Measurements from ENCODE around the gene ELFN2.

ELFN2 gene

DNA sequence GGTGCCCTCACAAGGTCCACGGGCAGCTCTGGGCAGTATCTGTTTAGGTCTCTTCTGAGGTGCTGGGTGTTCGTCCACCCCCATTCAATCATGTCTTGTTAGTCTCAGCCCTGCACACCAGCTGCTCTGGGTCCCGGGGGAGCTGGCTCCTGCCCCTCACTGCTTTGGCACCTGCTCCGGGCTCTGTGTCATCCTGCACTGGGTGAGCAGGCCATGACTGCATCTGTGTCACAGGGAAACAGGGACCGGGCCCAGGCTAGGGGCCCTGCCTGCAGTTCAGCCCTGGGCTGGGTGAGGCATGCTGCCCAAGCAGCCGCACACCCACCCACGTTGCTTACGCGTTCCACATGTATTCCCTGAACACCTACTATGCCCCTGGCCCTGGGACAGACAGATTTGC, 43.9 kb downstream of the ELFN2 start:
- Histone ChIP-seq H3K27ac (ENCODE audit: low read depth, low read length) (no peak overlapping the region), H3F3A (ENCODE audit: control insufficient read depth, insufficient read depth) (no peaks in the 10 kb centered on the region), H3K9me2 (replicated peaks; ENCODE audit: control insufficient read depth, low read length) (no peaks in the 10 kb centered on the region), H3K36me3 (ENCODE audit: control insufficient read depth, low read length) (no peaks in the 10 kb centered on the region), H3K4me1 (ENCODE audit: control insufficient read depth, low read length) (peaks cover 8% of the 10 kb centered on the region), H4K20me1 (ENCODE audit: control insufficient read depth, insufficient read depth, low read depth, low read length) (no peaks in the 10 kb centered on the region), H3K4me3 (ENCODE audit: low read length) (no peak overlapping the region), H3K4me2 (ENCODE audit: low read length) (no peak overlapping the region), H3K9me3 (ENCODE audit: control insufficient read depth, insufficient read depth, low read length) (no peaks in the 10 kb centered on the region), H3K27me3 (ENCODE audit: control insufficient read depth, low read length) (peaks cover 34% of the 10 kb centered on the region), H3K79me2 (ENCODE audit: control insufficient read depth, low read length) (no peaks in the 10 kb centered on the region)
- TF ChIP-seq CTCF (IDR thresholded peaks at IDR 0.05; ENCODE audit: low read depth, low read length, poor library complexity, severe bottlenecking) (no peak), EZH2phosphoT487 (IDR thresholded peaks at IDR 0.05; ENCODE audit: borderline replicate concordance, low read length) (no peak)

DNA sequence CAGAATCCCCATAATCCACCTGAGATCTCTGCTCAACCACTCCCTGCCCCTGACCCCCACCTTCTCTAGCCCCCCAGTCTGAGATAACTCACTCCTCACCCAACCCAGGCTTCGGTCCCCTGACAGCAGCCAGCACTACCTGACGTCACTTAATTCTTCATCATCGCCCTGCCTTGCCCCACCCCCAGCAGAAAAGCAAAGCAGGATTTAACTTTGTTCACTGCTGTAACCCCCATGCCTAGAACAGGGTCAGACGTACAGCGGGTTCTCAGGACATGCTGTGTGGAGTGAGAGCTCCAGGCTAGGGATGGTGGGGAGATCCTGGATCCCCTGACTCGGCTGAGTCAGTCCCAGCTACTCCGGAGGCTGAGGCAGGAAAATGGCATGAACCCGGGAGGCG, 45.8 kb downstream of the ELFN2 start:
- Histone ChIP-seq H3K9me3 (ENCODE audit: control insufficient read depth, insufficient read depth, low read length) (no peaks in the 10 kb centered on the region), H3K4me2 (ENCODE audit: low read length) (no peak overlapping the region), H3K4me1 (ENCODE audit: control insufficient read depth, low read length) (peaks cover 27% of the 10 kb centered on the region), H3K36me3 (ENCODE audit: control insufficient read depth, low read length) (no peaks in the 10 kb centered on the region), H3K79me2 (ENCODE audit: control insufficient read depth, low read length) (no peaks in the 10 kb centered on the region), H4K20me1 (ENCODE audit: control insufficient read depth, insufficient read depth, low read depth, low read length) (no peaks in the 10 kb centered on the region), H3K4me3 (ENCODE audit: low read length) (no peak overlapping the region), H3F3A (ENCODE audit: control insufficient read depth, insufficient read depth) (no peaks in the 10 kb centered on the region), H3K27ac (ENCODE audit: low read depth, low read length) (no peak overlapping the region), H3K9me2 (replicated peaks; ENCODE audit: control insufficient read depth, low read length) (no peaks in the 10 kb centered on the region), H3K27me3 (ENCODE audit: control insufficient read depth, low read length) (peaks cover 52% of the 10 kb centered on the region)
- TF ChIP-seq CTCF (IDR thresholded peaks at IDR 0.05; ENCODE audit: low read depth, low read length, poor library complexity, severe bottlenecking) (no peak), EZH2phosphoT487 (IDR thresholded peaks at IDR 0.05; ENCODE audit: borderline replicate concordance, low read length) (no peak)

DNA sequence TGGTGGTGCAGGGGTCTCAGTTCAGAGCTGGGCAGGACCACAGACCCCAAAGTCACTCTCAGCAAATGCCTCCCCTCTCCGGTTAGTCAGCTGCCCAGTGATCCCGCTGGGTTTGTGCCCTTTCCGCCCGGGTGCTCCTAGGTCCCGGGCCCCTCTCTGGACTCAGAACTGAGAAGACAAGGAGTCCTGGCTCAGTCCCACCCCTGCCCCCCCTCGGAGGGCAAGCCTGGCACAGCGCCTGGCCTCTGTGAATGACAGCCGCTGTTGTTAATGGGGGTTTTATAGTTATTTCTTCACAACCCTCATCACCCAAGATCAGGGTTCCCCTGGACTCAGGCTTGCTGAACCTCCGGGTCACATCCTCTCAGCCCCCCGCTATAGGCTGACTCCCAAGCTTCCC, 47.6 kb downstream of the ELFN2 start:
- H3K27me3 ChIP-seq (ENCODE audit: control insufficient read depth, low read length) = peaks cover 59% of the 10 kb centered on the region
- H3K4me2 ChIP-seq (ENCODE audit: low read length) = no peak overlapping the region
- H3K4me1 ChIP-seq (ENCODE audit: control insufficient read depth, low read length) = peaks cover 44% of the 10 kb centered on the region
- no peaks in the 10 kb centered on the region for H3K9me2 ChIP-seq (replicated peaks; ENCODE audit: control insufficient read depth, low read length)
- no peaks in the 10 kb centered on the region for H3F3A ChIP-seq (ENCODE audit: control insufficient read depth, insufficient read depth)
- no peak overlapping the region for H3K4me3 ChIP-seq (ENCODE audit: low read length)
- H3K36me3 ChIP-seq (ENCODE audit: control insufficient read depth, low read length) = no peaks in the 10 kb centered on the region
- no peak overlapping the region for H3K27ac ChIP-seq (ENCODE audit: low read depth, low read length)
- H4K20me1 ChIP-seq (ENCODE audit: control insufficient read depth, insufficient read depth, low read depth, low read length) = no peaks in the 10 kb centered on the region
- H3K79me2 ChIP-seq (ENCODE audit: control insufficient read depth, low read length) = no peaks in the 10 kb centered on the region
- TF ChIP-seq EZH2phosphoT487 (IDR thresholded peaks at IDR 0.05; ENCODE audit: borderline replicate concordance, low read length) = no peak
- no peak for TF ChIP-seq CTCF (IDR thresholded peaks at IDR 0.05; ENCODE audit: low read depth, low read length, poor library complexity, severe bottlenecking)
- H3K9me3 ChIP-seq (ENCODE audit: control insufficient read depth, insufficient read depth, low read length) = no peaks in the 10 kb centered on the region

DNA sequence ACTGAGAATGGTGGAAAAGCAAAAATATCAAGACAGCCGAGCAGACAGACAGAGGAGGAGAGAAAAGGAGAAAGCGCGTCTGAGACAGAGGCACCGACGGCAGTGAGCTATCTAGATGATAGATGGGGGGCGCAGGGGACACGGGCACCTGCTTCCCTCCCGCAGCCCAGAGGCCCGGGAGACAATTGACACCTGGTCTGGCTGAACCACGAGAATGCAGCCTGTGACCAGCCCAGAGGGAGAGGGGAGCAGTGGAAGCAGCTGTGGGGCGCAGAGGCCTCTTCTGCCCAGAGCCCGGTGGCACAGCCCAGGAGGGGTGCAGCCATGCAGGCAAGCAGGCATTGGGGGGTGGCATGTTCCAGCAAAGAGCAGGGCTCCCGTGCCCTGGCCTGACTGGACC, 48.2 kb downstream of the ELFN2 start:
- H3F3A ChIP-seq (ENCODE audit: control insufficient read depth, insufficient read depth) = no peaks in the 10 kb centered on the region
- H3K4me2 ChIP-seq (ENCODE audit: low read length) = no peak overlapping the region
- TF ChIP-seq EZH2phosphoT487 (IDR thresholded peaks at IDR 0.05; ENCODE audit: borderline replicate concordance, low read length) (no peak), CTCF (IDR thresholded peaks at IDR 0.05; ENCODE audit: low read depth, low read length, poor library complexity, severe bottlenecking) (no peak)
- no peaks in the 10 kb centered on the region for H3K9me2 ChIP-seq (replicated peaks; ENCODE audit: control insufficient read depth, low read length)
- H4K20me1 ChIP-seq (ENCODE audit: control insufficient read depth, insufficient read depth, low read depth, low read length) = no peaks in the 10 kb centered on the region
- no peak overlapping the region for H3K4me3 ChIP-seq (ENCODE audit: low read length)
- no peaks in the 10 kb centered on the region for H3K79me2 ChIP-seq (ENCODE audit: control insufficient read depth, low read length)
- no peaks in the 10 kb centered on the region for H3K9me3 ChIP-seq (ENCODE audit: control insufficient read depth, insufficient read depth, low read length)
- H3K36me3 ChIP-seq (ENCODE audit: control insufficient read depth, low read length) = no peaks in the 10 kb centered on the region
- H3K27ac ChIP-seq (ENCODE audit: low read depth, low read length) = no peak overlapping the region
- peaks cover 44% of the 10 kb centered on the region for H3K4me1 ChIP-seq (ENCODE audit: control insufficient read depth, low read length)
- H3K27me3 ChIP-seq (ENCODE audit: control insufficient read depth, low read length) = peaks cover 59% of the 10 kb centered on the region

Measured in DOHH2 (cell line).